Measurements from ENCODE around the gene TBRG1. TPM values are rescaled to one million over a fixed set of nuclear protein-coding genes. Genes with fewer than 3 reads are reported as not detected.

Gene TBRG1
- total and polyA plus RNA-seq, 2 of the 8 experiments (the other 6 are each of a cell fraction or from before 2014, with no cell fraction given): 16.3 to 26.7 TPM

DNA sequence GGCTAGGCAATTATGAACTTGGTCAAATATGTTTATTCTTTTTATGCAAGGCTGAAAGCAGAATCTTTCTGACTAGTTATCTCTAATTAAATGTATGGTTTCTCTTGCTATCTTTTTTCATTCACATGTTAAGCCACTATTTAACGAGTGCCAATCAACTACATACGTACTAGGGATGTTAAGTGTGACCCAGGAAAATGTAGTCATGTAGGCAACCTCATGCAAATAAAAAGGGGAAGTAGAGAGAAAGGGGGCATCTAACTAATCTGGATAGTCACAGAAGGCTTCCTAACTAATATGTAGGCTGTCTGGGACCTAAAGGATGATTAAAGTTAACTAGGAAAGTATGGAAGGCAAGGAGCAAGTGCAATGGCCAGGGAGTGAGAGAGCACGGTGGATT lies 23.5 kb downstream of the TBRG1 start (continued):
- TF ChIP-seq NRF1 (IDR thresholded peaks at IDR 0.05; ENCODE audit: low read depth, low read length) (no peak), BRCA1 (IDR thresholded peaks at IDR 0.05; ENCODE audit: low read depth, low read length) (no peak), FOSL1 (IDR thresholded peaks at IDR 0.05; ENCODE audit: insufficient read depth, low read depth, low read length) (no peak), TEAD4 (IDR thresholded peaks at IDR 0.05; ENCODE audit: low read depth, low read length) (no peak)

All from H1 (cell line).